ENCODE results near the gene MAP6. TPM values are rescaled to one million over a fixed set of nuclear protein-coding genes. Genes with fewer than 3 reads are reported as not detected.

The MAP6 gene
- total and polyA plus RNA-seq, 5 donors: 3.8 to 8.9 (median 6.3) TPM

DNA sequence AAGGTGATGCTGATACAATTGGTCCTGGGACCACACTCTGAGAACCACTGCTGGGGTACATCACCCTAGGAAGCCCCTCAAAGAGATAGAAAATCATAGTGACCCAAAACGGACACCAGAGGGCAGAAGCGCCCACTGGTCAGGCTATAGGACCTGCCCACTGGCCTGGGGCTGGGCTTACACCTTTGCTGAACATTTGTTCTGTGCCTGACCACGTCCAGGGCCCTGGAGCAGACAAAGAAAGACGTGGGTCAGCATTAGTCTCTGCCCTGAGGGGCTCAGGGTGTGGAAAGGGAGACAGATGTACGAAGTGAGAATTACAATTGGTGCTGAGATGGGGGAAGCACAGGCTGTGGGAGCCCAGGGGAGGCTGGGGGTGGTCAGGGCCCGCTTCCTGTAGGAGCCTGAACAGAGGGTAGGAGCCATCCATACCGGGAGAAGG is 121.2 kb downstream of the MAP6 start:
- intact Hi-C loops (cut with DNase I): loop anchor here in 2 of 4 donors (2.0 to 5.0 kb wide), 2 partner anchors 29 to 35 kb away; no protein-coding TSS in a partner anchor
- H3K27ac ChIP-seq (ENCODE audit: low read length): no peak overlapping the region
- H3K4me1 ChIP-seq (ENCODE audit: control insufficient read depth, insufficient read depth, low read length): no peaks in the 10 kb centered on the region
- peak; percentile 71 to 90 (median 86) for DNase-seq
- ATAC-seq: peak; percentile 86 to 87
- 23% methylated on average over 7 of the region's 7 CpGs for WGBS
- H3K27me3 ChIP-seq (ENCODE audit: control insufficient read depth, insufficient read depth): no peaks in the 10 kb centered on the region
- H3K9me3 ChIP-seq (ENCODE audit: control insufficient read depth, low read length): no peaks in the 10 kb centered on the region
- H3K4me3 ChIP-seq (ENCODE audit: low read length): no peak overlapping the region

DNA sequence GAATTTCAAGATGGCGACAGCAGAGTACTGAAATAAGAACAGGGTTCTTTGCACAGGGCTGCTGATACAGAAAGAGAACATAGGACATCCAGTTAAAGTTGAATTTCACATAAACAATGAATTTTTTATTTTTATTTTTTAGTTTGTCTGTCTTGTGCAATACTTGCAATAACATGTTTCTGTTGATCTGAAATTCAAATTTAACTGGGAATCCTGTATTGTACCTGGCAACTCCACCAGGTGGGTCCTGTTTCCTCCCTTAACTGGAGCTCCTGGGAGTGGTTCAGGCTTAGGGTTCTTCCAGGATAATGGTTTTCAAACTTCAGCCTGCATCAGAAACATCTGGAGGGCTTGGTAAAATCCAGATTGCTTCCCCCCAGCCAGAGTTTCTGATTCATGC is 121.7 kb downstream of the MAP6 start:
- intact Hi-C loops (cut with DNase I): loop anchor here in 1 of 4 donors (5.0 kb wide), 1 partner anchor 35 kb away; no protein-coding TSS in a partner anchor
- Histone ChIP-seq H3K9me3 (ENCODE audit: control insufficient read depth, low read length) (no peaks in the 10 kb centered on the region), H3K27me3 (ENCODE audit: control insufficient read depth, insufficient read depth) (no peaks in the 10 kb centered on the region), H3K27ac (ENCODE audit: low read length) (no peak overlapping the region), H3K4me3 (ENCODE audit: low read length) (no peak overlapping the region), H3K4me1 (ENCODE audit: control insufficient read depth, insufficient read depth, low read length) (no peaks in the 10 kb centered on the region)
- WGBS: 94% methylated on average over 1 of the region's 1 CpG
- DNase-seq (no peak), ATAC-seq (no peak)

DNA sequence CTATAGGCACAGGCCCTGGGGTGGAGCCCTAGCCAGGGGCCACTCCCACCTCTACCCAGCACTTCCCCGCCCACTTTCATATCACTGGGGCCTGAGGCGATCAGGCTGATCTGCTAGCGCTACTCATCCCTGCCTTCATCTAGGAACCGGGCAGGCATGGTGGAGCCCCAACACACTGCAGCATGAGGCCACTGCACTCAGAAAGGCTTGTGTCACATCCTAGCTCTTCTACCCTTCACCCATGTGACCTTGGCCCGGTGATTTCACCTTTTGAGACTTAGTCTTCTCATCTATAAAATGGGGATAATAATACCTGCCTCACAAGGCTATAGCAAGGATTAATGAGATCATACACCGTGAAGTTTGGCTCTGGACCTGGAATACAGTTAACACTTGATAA is 125.0 kb downstream of the MAP6 start:
- intact Hi-C loops (cut with DNase I): no loop called here
- 90% methylated on average over 6 of the region's 6 CpGs for WGBS
- ATAC-seq (no peak), DNase-seq (no peak)
- Histone ChIP-seq H3K4me3 (ENCODE audit: low read length) (no peak overlapping the region), H3K27me3 (ENCODE audit: control insufficient read depth, insufficient read depth) (no peaks in the 10 kb centered on the region), H3K4me1 (ENCODE audit: control insufficient read depth, insufficient read depth, low read length) (no peaks in the 10 kb centered on the region), H3K27ac (ENCODE audit: low read length) (no peak overlapping the region), H3K9me3 (ENCODE audit: control insufficient read depth, low read length) (no peaks in the 10 kb centered on the region)

DNA sequence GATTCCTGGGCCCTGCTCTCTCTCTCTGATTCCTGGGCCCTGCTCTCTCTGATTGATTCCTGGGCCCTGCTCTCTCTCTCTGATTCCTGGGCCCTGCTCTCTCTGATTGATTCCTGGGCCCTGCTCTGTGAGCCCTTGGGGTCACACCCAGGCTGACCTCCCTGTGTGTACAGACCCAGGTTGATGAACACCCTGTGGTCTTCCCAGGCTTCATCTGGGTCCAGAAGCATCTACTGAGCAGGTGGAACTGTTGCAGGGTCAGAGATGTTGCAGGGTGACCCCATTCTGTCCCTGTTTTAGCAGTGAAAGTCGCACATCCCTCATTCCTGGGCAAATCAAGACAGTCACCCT is 126.8 kb downstream of the MAP6 start:
- no peak overlapping the region for H3K4me3 ChIP-seq (ENCODE audit: low read length)
- ATAC-seq (no peak), DNase-seq (no peak)
- H3K4me1 ChIP-seq (ENCODE audit: control insufficient read depth, insufficient read depth, low read length): no peaks in the 10 kb centered on the region
- no peak overlapping the region for H3K27ac ChIP-seq (ENCODE audit: low read length)
- intact Hi-C loops (cut with DNase I): no loop called here
- 90% methylated on average over 1 of the region's 1 CpG for WGBS
- H3K9me3 ChIP-seq (ENCODE audit: control insufficient read depth, low read length): no peaks in the 10 kb centered on the region
- H3K27me3 ChIP-seq (ENCODE audit: control insufficient read depth, insufficient read depth): no peaks in the 10 kb centered on the region

DNA sequence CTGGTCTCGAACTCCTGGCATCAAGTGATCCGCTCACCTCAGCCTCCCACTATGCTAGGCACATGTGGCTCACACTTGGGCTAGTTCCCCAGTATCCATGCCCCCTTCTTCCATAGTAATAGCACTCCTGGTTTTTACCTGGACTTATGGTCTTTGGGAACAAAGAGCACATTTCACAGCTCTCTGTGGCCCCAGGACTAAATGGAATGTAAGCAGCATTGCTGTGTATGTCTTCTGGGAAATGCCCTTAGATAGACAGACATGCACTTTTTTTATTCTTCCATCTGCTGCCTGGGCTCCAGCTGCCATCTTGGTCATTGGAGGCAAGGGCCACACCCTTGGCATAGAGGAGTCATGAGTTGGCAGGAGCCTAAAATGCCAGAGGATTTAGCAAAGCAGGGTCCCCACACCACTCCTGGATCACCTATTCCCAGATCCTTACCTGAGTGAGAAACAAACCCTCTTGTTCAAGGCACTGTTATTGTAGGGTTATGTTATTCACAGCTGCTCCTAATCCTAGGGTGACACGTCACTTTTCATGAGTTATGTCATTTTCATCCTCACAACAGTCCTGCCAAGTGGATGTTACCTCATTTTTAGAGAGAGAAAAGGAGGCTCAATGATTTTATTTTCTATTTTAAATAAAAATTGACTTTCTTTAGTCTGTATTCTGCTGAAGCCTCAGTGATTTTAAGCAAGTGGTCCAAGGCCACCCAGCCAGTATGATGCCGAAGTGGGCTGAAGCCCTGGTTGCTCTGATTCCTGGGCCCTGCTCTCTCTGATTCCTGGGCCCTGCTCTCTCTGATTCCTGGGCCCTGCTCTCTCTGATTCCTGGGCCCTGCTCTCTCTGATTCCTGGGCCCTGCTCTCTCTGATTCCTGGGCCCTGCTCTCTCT is 127.4 kb downstream of the MAP6 start:
- Histone ChIP-seq H3K27ac (ENCODE audit: low read length) (no peak overlapping the region), H3K4me1 (ENCODE audit: control insufficient read depth, insufficient read depth, low read length) (no peaks in the 10 kb centered on the region), H3K9me3 (ENCODE audit: control insufficient read depth, low read length) (no peaks in the 10 kb centered on the region), H3K27me3 (ENCODE audit: control insufficient read depth, insufficient read depth) (no peaks in the 10 kb centered on the region), H3K4me3 (ENCODE audit: low read length) (no peak overlapping the region)
- 94% methylated on average over 4 of the region's 4 CpGs for WGBS
- intact Hi-C loops (cut with DNase I): no loop called here
- no peak for DNase-seq
- ATAC-seq: no peak

DNA sequence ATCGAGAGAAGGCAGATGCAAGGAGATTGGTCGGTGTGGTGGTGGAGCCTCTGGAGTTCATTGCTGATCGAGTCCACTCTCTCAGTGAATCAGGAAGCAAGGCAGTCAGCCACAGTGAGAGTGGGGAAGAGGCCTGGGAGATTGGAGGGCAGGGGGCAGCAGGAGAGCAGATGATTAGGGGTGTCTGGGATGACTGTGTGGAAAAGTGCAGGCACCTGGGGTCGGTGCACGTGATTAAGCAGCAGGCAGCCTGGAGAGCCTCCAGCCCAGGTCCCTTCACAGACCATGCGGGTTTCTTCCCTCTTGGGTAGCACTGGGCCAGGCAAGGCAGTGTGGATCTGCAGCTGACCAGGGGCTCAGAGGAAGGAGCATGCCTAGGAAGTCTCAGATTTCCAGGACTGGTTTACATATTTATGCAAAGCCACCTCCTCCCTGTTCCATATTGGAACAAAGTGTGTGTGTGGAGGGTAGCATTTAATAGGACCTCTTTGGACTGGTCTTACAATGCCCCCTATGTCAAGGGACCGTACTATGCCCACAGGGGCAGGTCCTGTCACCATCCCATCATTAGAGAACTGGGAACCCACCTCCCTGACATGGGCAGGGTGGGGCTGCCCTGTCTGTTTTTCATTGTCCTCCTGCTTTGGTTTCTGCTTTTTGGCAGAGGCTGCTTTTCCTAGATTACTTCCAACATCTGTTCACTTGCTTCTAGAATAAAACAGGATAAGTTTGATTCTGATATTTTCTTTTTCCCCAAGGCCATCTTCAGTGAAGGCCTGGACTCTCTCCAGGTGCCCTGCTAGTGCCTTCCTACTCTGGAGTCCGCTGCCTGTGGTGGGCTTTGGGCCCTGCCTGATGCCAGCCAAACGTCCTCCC is 129.1 kb downstream of the MAP6 start:
- intact Hi-C loops (cut with DNase I): no loop called here
- no peaks in the 10 kb centered on the region for H3K4me1 ChIP-seq (ENCODE audit: control insufficient read depth, insufficient read depth, low read length)
- no peaks in the 10 kb centered on the region for H3K27me3 ChIP-seq (ENCODE audit: control insufficient read depth, insufficient read depth)
- H3K27ac ChIP-seq (ENCODE audit: low read length): no peak overlapping the region
- DNase-seq (no peak), ATAC-seq (no peak)
- H3K4me3 ChIP-seq (ENCODE audit: low read length): no peak overlapping the region
- no peaks in the 10 kb centered on the region for H3K9me3 ChIP-seq (ENCODE audit: control insufficient read depth, low read length)
- WGBS: 58% methylated on average over 9 of the region's 9 CpGs

DNA sequence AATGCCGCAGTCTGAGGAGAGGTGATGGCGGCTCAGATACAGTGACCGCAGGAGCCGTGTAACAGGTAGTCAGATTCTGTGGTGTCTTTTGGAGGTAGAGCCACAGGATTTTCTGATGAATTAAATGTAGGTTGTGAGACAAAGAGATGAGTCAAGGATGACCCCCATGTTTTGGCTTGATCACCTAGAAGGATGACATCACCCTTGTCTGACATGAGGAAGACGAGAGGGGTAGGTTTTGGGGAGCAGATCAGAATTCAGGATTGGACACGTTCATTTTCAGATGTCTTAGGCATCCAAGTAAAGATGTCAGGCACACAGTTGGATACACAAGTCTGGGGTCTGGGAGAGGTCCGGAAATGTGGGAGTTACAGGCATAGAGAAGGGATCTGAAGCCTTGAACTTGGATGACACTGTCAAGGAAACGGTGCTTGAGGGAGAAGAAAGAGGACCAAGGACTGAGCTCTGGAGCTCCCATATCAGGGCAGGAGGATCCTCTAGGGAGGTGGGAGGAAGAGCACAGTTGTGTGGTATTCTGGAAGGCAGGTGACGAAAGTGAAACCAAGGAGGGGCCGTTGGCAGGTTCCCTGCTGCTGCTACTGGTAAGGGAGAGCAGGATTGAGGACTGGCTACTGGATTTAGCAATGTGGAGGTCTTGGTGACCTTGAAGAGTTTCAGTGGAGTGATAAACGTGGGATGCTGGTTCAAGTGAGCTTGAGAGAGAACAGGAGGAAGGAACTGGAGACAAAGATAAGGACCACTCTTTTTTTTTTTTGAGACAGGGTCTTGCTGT is 130.5 kb downstream of the MAP6 start:
- intact Hi-C loops (cut with DNase I): no loop called here
- no peak for DNase-seq
- no peak for ATAC-seq
- no peaks in the 10 kb centered on the region for H3K4me1 ChIP-seq (ENCODE audit: control insufficient read depth, insufficient read depth, low read length)
- 76% methylated on average over 11 of the region's 11 CpGs for WGBS
- H3K9me3 ChIP-seq (ENCODE audit: control insufficient read depth, low read length): no peaks in the 10 kb centered on the region
- H3K27ac ChIP-seq (ENCODE audit: low read length): no peak overlapping the region
- no peaks in the 10 kb centered on the region for H3K27me3 ChIP-seq (ENCODE audit: control insufficient read depth, insufficient read depth)
- H3K4me3 ChIP-seq (ENCODE audit: low read length): no peak overlapping the region

DNA sequence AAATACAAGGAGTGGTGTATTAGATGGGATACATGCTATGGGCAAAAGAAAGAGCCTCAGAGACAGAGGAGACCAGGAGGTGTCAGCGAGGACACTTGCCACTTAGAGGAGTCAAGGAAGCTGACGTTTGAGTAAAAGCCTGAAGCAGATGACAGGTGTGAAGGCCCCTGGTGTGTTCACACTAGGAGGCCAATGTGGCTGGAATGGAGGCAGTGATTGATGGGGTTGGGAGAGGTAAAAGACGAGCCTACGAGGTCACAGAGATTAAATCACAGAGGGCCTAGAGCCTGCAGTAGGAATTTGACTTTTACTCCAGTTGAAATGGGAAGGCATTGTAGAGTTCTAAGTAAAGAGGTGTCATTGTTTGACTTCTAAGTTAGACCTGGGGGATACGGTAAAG is 131.1 kb downstream of the MAP6 start:
- Histone ChIP-seq H3K27me3 (ENCODE audit: control insufficient read depth, insufficient read depth) (no peaks in the 10 kb centered on the region), H3K4me1 (ENCODE audit: control insufficient read depth, insufficient read depth, low read length) (no peaks in the 10 kb centered on the region), H3K4me3 (ENCODE audit: low read length) (no peak overlapping the region), H3K27ac (ENCODE audit: low read length) (no peak overlapping the region), H3K9me3 (ENCODE audit: control insufficient read depth, low read length) (no peaks in the 10 kb centered on the region)
- intact Hi-C loops (cut with DNase I): no loop called here
- ATAC-seq (no peak), DNase-seq (no peak)
- 85% methylated on average over 5 of the region's 5 CpGs for WGBS
